GM15510 (cell line): ENCODE measurements around the gene EHHADH.

Source experiments
- POLR2A ChIP-seq: IDR thresholded peaks from 3 replicates; pipeline ENCODE4 v1.6.1; 2011; ENCODE audit warnings: borderline replicate concordance; ENCODE audit not compliant: insufficient read length; ENCODE audit errors: extremely low read depth

Gene EHHADH

GRCh38 chr3:185253645-185254410 is at the start of gene EHHADH:
Gene EHHADH, minus strand, starts transcription at chr3:185254049. Its CDS starts 27 bp downstream, at chr3:185254022.
- TF ChIP-seq POLR2A = peak; percentile 62

- no peak for TF ChIP-seq POLR2A
These were observed 44.0 kb upstream of the EHHADH start for GRCh38 chr3:185297867-185298266.

- TF ChIP-seq POLR2A = no peak
These were observed 38.4 kb upstream of the EHHADH start for GRCh38 chr3:185292238-185292637.

GRCh38 chr3:185290266-185290665 is 36.4 kb upstream of the EHHADH start:
- TF ChIP-seq POLR2A = no peak

GRCh38 chr3:185283374-185283935 is 29.6 kb upstream of the EHHADH start:
- no peak for TF ChIP-seq POLR2A

GRCh38 chr3:185282696-185283373 is 29.0 kb upstream of the EHHADH start:
- TF ChIP-seq POLR2A = peak; percentile 69

GRCh38 chr3:185280572-185281365 is 26.9 kb upstream of the EHHADH start:
- no peak for TF ChIP-seq POLR2A

GRCh38 chr3:185279587-185280138 is 25.8 kb upstream of the EHHADH start:
- TF ChIP-seq POLR2A = no peak

GRCh38 chr3:185276415-185276814 is 22.6 kb upstream of the EHHADH start:
- TF ChIP-seq POLR2A = no peak

- no peak for TF ChIP-seq POLR2A
These were observed 18.2 kb upstream of the EHHADH start for GRCh38 chr3:185272033-185272432.

GRCh38 chr3:185270956-185271332 is 17.1 kb upstream of the EHHADH start:
- no peak for TF ChIP-seq POLR2A

GRCh38 chr3:185270262-185270955 is 16.6 kb upstream of the EHHADH start:
- no peak for TF ChIP-seq POLR2A

- no peak for TF ChIP-seq POLR2A
These were observed 14.5 kb upstream of the EHHADH start for GRCh38 chr3:185268194-185268962.
